A549 treated with ZK216348 at 1 μM for 4 hours (cell line): ENCODE measurements around the gene SCAMP5. TPM values are rescaled to one million over a fixed set of nuclear protein-coding genes. Genes with fewer than 3 reads are reported as not detected.

Source experiments
- total RNA-seq: library from RNA; stranded (reverse); fragments of 200-300 nt; extraction: Qiagen RNA extraction; gene quantifications from 5 replicates; pipeline ENCODE4 v1.2.3, GENCODE V29; 2022; ENCODE audit warnings: low read depth

SCAMP5 gene, protein sequence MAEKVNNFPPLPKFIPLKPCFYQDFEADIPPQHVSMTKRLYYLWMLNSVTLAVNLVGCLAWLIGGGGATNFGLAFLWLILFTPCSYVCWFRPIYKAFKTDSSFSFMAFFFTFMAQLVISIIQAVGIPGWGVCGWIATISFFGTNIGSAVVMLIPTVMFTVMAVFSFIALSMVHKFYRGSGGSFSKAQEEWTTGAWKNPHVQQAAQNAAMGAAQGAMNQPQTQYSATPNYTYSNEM
- 9.3 to 13.3 TPM (median 11.7 TPM) in 5 replicates for total RNA-seq

DNA sequence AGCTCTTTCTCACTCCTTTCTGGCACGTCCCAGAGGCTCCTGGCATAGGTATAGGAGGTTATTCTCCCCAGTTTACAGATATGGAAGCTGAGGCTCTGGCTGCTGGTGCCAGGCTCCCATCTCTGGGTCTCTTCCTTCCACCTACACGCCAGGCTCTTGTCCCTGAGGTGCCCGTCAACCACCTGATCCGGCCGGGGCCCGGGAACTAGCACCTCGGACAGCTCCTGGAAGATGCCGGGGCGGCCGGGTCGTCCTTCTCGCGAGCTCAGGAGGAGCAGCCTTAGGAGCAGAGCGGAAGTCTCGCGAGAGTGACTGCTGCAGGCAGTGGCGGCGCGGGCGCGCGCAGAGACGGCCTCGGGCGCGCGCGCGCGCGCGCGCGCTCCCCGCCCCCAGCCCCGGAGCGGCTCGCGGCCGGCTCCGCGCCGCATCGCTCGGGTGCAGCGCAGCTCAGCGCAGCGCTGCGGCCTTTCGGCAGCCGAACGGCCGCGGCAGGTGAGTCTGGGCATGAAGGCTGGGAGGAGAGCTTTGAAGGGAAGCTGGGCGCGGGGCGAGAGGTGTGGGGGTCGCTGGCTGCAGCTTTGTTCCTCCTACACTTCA, at the start of gene SCAMP5:
Gene SCAMP5 (plus strand): TSS at position 382 of the 597 bp plus-strand sequence. CDS start 16,277 bp downstream, outside the sequence.

DNA sequence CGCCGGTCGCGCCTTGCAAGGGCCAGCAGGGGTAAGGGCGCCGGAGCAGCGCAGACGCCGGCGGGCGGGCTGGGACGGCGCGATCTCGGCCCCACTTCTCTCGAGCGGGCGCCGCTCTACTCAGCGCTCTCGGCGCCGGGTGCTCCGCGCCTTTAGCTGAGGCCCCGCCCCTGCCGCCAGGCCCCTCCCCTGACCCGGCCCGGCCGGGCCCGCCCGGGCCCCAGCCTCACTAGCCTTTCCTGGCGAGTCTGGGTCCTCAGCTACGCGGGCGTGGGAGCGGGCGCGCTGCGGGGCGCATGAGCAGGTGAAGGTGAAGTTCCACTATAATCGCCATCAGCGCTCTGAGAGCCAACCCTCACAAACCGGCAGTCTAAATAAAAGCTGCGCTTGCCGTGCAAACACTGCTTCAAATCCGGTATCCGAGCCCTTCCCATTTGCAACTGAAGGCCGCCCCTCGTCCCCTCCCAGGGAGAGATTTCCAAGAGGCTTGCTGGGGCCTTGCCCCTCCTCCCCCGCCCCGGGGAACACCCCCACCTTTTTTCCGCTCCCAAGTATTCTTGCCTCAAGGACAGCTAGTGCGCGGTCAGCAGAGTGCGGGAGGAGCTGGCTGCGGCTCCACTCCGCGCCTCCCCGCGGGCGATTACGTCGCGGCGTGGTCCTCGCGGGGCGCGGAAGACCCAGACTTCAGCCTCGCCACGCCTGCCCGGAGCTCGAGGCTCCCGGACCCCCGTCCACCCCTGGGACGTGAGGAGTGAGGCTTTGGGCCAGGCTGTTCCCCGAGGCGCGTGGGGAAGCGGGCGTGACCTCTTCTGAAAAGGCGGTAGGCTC, 38.5 kb upstream of the SCAMP5 start, which contains the start of gene RPP25:
Gene RPP25 (minus strand): TSS at position 125 of the 828 bp plus-strand sequence. CDS start 189 bp downstream, outside the sequence.

DNA sequence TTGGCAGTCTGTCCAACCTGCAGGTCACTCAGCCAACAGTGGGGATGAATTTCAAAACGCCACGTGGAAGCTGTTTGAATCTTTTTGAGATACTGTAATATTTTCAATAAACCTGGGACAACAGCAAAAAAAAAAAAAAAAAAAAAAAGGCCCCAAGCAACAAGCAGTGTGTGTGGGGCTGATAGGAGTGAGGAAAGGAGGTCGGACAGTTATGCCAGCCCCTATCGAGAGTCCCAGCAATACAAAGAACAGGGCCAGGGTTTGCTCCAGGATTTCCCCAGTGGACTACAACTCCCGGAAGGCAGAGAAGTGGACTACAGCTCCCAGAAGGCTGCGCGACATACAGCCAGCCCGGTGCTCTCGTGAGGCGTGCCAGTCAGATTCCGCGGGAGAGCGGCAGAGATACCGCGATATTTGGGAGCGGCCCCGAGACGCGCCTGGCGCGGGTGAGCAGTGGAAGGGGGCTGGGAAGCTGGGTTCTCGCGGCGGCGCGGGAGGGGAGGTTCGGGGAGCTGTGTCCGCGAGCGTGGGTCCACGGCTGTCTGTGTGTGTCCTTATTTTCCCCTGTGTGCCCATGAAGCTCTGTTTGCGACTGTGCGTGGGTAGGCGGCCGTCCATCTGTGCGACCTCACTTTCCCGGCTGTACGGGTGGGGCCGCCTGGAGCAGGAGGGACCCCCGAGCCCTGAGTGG, 28.0 kb downstream of the SCAMP5 start, which contains the start of gene PPCDC:
Gene PPCDC (plus strand): TSS at position 410 of the 691 bp plus-strand sequence. CDS start 4,729 bp downstream, outside the sequence.

Other genes starting within 250 kb of the SCAMP5 start
- not detected in 5 replicates for gene CYP1A2, start 246.7 kb upstream of the SCAMP5 start, total RNA-seq
- gene CSK, start 213.5 kb upstream of the SCAMP5 start, total RNA-seq = 47.1 to 73.2 TPM (median 65.0 TPM) in 5 replicates
- gene LMAN1L, start 182.7 kb upstream of the SCAMP5 start, total RNA-seq = not detected in 5 replicates
- gene CPLX3, start 168.9 kb upstream of the SCAMP5 start, total RNA-seq = 0.07 TPM in 1 of 5 replicates, not detected in the others
- 22.1 to 39.8 TPM (median 34.1 TPM) in 5 replicates for gene ULK3, start 152.4 kb upstream of the SCAMP5 start, total RNA-seq
- gene SCAMP2, start 122.2 kb upstream of the SCAMP5 start, total RNA-seq = 48.5 to 73.4 TPM (median 68.1 TPM) in 5 replicates
- 28.1 to 34.6 TPM (median 31.0 TPM) in 5 replicates for gene MPI, start 105.5 kb upstream of the SCAMP5 start, total RNA-seq
- gene FAM219B, start 88.7 kb upstream of the SCAMP5 start, total RNA-seq = 30.5 to 42.8 TPM (median 38.0 TPM) in 5 replicates
- gene COX5A, start 57.5 kb upstream of the SCAMP5 start, total RNA-seq = 535 to 602 TPM (median 542 TPM) in 5 replicates
- 20.2 to 29.5 TPM (median 28.6 TPM) in 5 replicates for gene RPP25, start 38.8 kb upstream of the SCAMP5 start, total RNA-seq
- gene PPCDC, start 28.0 kb downstream of the SCAMP5 start, total RNA-seq = 12.9 to 21.8 TPM (median 19.3 TPM) in 5 replicates
- gene C15orf39, start 206.3 kb downstream of the SCAMP5 start, total RNA-seq = 19.8 to 32.8 TPM (median 32.5 TPM) in 5 replicates